Keratinocyte (primary cell): ENCODE results near the gene ELFN2. TPM values are rescaled to one million over a fixed set of nuclear protein-coding genes. Genes with fewer than 3 reads are reported as not detected.

Experiments used
- DNase-seq: peaks from one replicate; pipeline ENCODE4 v3.0.0-alpha.2; 2011; ENCODE audit warnings: low read depth, missing footprints, low spot score
- FAIRE-seq: peaks from 2 replicates; lab custom pipeline; 2011; peaks lifted over from hg19 to GRCh38; lab: Jason Lieb, UNC
- H2AFZ ChIP-seq: 2 replicates; pipeline ENCODE4 v1.6.0; 2012; ENCODE audit warnings: low read length, control low read depth, inconsistent platforms; ENCODE audit not compliant: control insufficient read depth
- H3K27ac ChIP-seq: 2 replicates; pipeline ENCODE4 v1.5.1; 2011; ENCODE audit warnings: low read length; ENCODE audit not compliant: control insufficient read depth, insufficient read depth
- H3K27me3 ChIP-seq: 3 replicates; pipeline ENCODE4 v1.6.0; 2011; ENCODE audit warnings: low read length; ENCODE audit not compliant: control insufficient read depth, insufficient read depth; ENCODE audit errors: extremely low read depth
- H3K36me3 ChIP-seq, 2 experiments: 2 replicates in 1 of 2; 3 replicates in 1 of 2; pipeline ENCODE4 v1.5.1; 2011; ENCODE audit warnings: low read length in 2 of 2, mild to moderate bottlenecking in 1 of 2; ENCODE audit not compliant: control insufficient read depth in 2 of 2, insufficient read depth in 2 of 2; ENCODE audit errors: extremely low read depth in 1 of 2
- H3K4me1 ChIP-seq: 3 replicates; pipeline ENCODE4 v1.5.1; 2011; ENCODE audit warnings: low read length; ENCODE audit not compliant: control insufficient read depth, insufficient read depth; ENCODE audit errors: extremely low read depth
- H3K4me2 ChIP-seq: 3 replicates; pipeline ENCODE4 v1.6.0; 2011; ENCODE audit warnings: low read depth, low read length; ENCODE audit not compliant: control insufficient read depth, insufficient read depth; ENCODE audit errors: extremely low read depth
- H3K4me3 ChIP-seq, 3 experiments: fragments of 200-600 bp in 1 of 3; sonication (generic) in 1 of 3; 2 replicates in 2 of 3; 3 replicates in 1 of 3; pipeline ENCODE4 v1.5.1; 2011 to 2016; ENCODE audit warnings: low read length in 3 of 3, mild to moderate bottlenecking in 3 of 3, control low read depth in 2 of 3, inconsistent platforms in 1 of 3, low read depth in 1 of 3, mixed read lengths in 1 of 3, mixed run types in 1 of 3, moderate library complexity in 1 of 3; ENCODE audit not compliant: control insufficient read depth in 2 of 3, insufficient read depth in 2 of 3; ENCODE audit errors: extremely low read depth in 1 of 3
- H3K79me2 ChIP-seq: 2 replicates; pipeline ENCODE4 v1.6.0; 2012; ENCODE audit warnings: low read length; ENCODE audit not compliant: control insufficient read depth, insufficient read depth
- H3K9ac ChIP-seq: 3 replicates; pipeline ENCODE4 v1.6.0; 2011; ENCODE audit warnings: low read length; ENCODE audit not compliant: control insufficient read depth, insufficient read depth; ENCODE audit errors: extremely low read depth
- H3K9me1 ChIP-seq: 3 replicates; pipeline ENCODE4 v1.6.0; 2011; ENCODE audit warnings: low read length; ENCODE audit not compliant: control insufficient read depth, insufficient read depth; ENCODE audit errors: extremely low read depth
- H3K9me3 ChIP-seq: 2 replicates; pipeline ENCODE4 v1.5.1; 2012; ENCODE audit warnings: low read depth, low read length; ENCODE audit not compliant: control insufficient read depth
- H4K20me1 ChIP-seq: 3 replicates; pipeline ENCODE4 v1.6.0; 2011; ENCODE audit warnings: low read length; ENCODE audit not compliant: control insufficient read depth, insufficient read depth; ENCODE audit errors: extremely low read depth
- EZH2 ChIP-seq: IDR thresholded peaks from one replicate; pipeline ENCODE4 v1.6.1; 2012; ENCODE audit warnings: inconsistent platforms, mild to moderate bottlenecking, low read length, moderate library complexity
- dilution Hi-C: fragments of 300-500 bp; cut with MboI; formaldehyde crosslinking; loops from one replicate; pipeline ENCODE4 v1.7.0; 2020; ENCODE audit warnings: low sequenced_read_pairs; ENCODE audit not compliant: extremely low pct_ligation_motif_present
- polyA plus RNA-seq, 5 experiments: library from polyadenylated mRNA; depleted of rRNA in 3 of 5; stranded (reverse) in 3 of 5; stranded (forward) in 1 of 5; unstranded in 1 of 5; fragments of >200 nt; gene quantifications; 1 replicate in 1 of 5; 2 replicates in 3 of 5; 3 replicates in 1 of 5; pipeline versions ENCODE4 v1.2.1 to v1.2.3, GENCODE V29; 2011 to 2012; ENCODE audit warnings: missing spikeins in 2 of 5, low read depth in 1 of 5, low replicate concordance in 1 of 5
- TF ChIP-seq, protein P1 (sequence below), 3 experiments: IDR thresholded peaks in 1 of 3; conservative IDR thresholded peaks in 1 of 3; optimal IDR thresholded peaks in 1 of 3; 2 replicates in 2 of 3; 3 replicates in 1 of 3; pipeline versions ENCODE3 to v1.5.1; 2011; ENCODE audit warnings: low read length in 3 of 3, mild to moderate bottlenecking in 3 of 3, moderate library complexity in 2 of 3, control low read depth in 1 of 3, inconsistent platforms in 1 of 3; ENCODE audit not compliant: insufficient read depth in 2 of 3; ENCODE audit errors: extremely low read depth in 1 of 3

Gene ELFN2
- polyA plus RNA-seq, 1 donor (not counting 4 experiments of a cell fraction or from before 2014, with no cell fraction given): 0.13 TPM

DNA sequence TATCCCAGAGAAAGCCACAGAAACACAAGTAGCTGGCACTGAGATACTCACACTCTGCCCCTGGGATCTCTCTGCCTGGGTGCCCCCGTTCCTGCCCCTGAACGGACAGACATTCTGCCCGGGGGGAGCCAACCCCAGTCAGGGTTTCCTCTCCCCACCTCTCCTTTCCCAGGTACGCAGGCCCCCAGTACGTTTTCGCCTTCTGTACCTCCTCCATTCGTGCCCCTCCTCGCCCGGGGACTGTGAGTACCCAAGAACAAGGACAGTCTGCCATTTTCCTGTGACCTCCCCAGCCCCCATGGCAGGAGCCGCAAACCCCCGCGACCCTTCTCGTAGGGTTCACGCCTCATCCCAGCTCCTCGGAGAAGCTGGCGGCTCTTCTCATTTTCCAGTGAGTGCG is 29.1 kb upstream of the ELFN2 start:
- TF ChIP-seq, protein P1, sequence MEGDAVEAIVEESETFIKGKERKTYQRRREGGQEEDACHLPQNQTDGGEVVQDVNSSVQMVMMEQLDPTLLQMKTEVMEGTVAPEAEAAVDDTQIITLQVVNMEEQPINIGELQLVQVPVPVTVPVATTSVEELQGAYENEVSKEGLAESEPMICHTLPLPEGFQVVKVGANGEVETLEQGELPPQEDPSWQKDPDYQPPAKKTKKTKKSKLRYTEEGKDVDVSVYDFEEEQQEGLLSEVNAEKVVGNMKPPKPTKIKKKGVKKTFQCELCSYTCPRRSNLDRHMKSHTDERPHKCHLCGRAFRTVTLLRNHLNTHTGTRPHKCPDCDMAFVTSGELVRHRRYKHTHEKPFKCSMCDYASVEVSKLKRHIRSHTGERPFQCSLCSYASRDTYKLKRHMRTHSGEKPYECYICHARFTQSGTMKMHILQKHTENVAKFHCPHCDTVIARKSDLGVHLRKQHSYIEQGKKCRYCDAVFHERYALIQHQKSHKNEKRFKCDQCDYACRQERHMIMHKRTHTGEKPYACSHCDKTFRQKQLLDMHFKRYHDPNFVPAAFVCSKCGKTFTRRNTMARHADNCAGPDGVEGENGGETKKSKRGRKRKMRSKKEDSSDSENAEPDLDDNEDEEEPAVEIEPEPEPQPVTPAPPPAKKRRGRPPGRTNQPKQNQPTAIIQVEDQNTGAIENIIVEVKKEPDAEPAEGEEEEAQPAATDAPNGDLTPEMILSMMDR (optimal IDR thresholded peaks at IDR 0.05 in 1 of 3, IDR thresholded peaks at IDR 0.05 in 1 of 3, conservative IDR thresholded peaks at IDR 0.05 in 1 of 3; ENCODE audit: extremely low read depth in 1 of 3, insufficient read depth in 2 of 3, low read length in 3 of 3): no peak
- no peak for TF ChIP-seq EZH2
- Histone ChIP-seq H3K27ac (no peak overlapping the region), H3K4me3 (no peak overlapping the region), H3K27me3 (no peaks in the 10 kb centered on the region), H3K4me2 (no peak overlapping the region), H2AFZ (no peak overlapping the region), H3K79me2 (no peaks in the 10 kb centered on the region), H3K9me3 (no peaks in the 10 kb centered on the region), H3K4me1 (peaks cover 18% of the 10 kb centered on the region), H3K9me1 (no peaks in the 10 kb centered on the region), H3K36me3 (no peaks in the 10 kb centered on the region), H4K20me1 (no peaks in the 10 kb centered on the region), H3K9ac (no peak overlapping the region)
- DNase-seq (no peak), FAIRE-seq (no peak)
- dilution Hi-C loops: no loop called here

DNA sequence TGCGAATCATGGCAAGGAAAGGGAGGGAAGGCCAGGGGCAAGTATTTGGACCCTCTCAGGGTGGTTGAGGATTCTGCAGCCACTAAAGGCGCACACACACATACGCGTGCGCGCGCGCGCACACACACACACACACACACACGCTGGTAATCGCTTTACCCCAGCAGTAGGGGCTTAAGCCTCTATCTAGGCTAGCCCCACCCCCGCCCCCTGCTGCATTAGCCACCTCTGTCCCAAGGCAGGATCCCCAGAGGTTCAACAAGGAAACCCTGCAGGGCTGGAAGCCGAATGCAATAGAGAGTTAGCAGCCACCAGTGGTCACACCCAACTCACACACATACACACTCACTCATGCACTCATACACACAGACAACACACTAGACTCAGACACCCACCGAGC is 28.6 kb upstream of the ELFN2 start:
- H3K27me3 ChIP-seq: no peaks in the 10 kb centered on the region
- H3K9me3 ChIP-seq: no peaks in the 10 kb centered on the region
- peaks cover 18% of the 10 kb centered on the region for H3K4me1 ChIP-seq
- no peaks in the 10 kb centered on the region for H3K9me1 ChIP-seq
- no peaks in the 10 kb centered on the region for H3K79me2 ChIP-seq
- no peak overlapping the region for H3K4me2 ChIP-seq
- H3K4me3 ChIP-seq: no peak overlapping the region
- no peak overlapping the region for H2AFZ ChIP-seq
- dilution Hi-C loops: no loop called here
- FAIRE-seq: no peak
- H3K36me3 ChIP-seq: no peaks in the 10 kb centered on the region
- no peak overlapping the region for H3K9ac ChIP-seq
- no peak for TF ChIP-seq EZH2
- TF ChIP-seq, protein P1 (optimal IDR thresholded peaks at IDR 0.05 in 1 of 3, IDR thresholded peaks at IDR 0.05 in 1 of 3, conservative IDR thresholded peaks at IDR 0.05 in 1 of 3; ENCODE audit: extremely low read depth in 1 of 3, insufficient read depth in 2 of 3, low read length in 3 of 3): no peak
- H4K20me1 ChIP-seq: no peaks in the 10 kb centered on the region
- H3K27ac ChIP-seq: no peak overlapping the region
- DNase-seq: no peak
